Memory B cell (primary cell): ENCODE results near the gene IL17F.

ENCODE experiments used
- ATAC-seq: fragments of 150-1000 bp; cut with Tn5 transposase; 2 replicates; pipeline ENCODE4 v1.10.0; 2021; ENCODE audit warnings: low read depth, mild to moderate bottlenecking, moderate library complexity
- DNase-seq, 2 donors: peaks; one replicate each; pipeline ENCODE4 v3.0.0; 2022; ENCODE audit warnings: low spot score in 2 of 2
- H3K27ac Mint-ChIP-seq: one replicate; pipeline ENCODE4 v1.8.0; 2022; ENCODE audit warnings: mild to moderate bottlenecking, moderate library complexity, mixed read lengths
- H3K27me3 Mint-ChIP-seq: one replicate; pipeline ENCODE4 v1.8.0; 2022; ENCODE audit warnings: mixed read lengths
- H3K36me3 Mint-ChIP-seq: one replicate; pipeline ENCODE4 v1.8.0; 2022; ENCODE audit warnings: mild to moderate bottlenecking, mixed read lengths
- H3K4me1 Mint-ChIP-seq: one replicate; pipeline ENCODE4 v1.8.0; 2022; ENCODE audit warnings: mixed read lengths
- H3K4me3 Mint-ChIP-seq: one replicate; pipeline ENCODE4 v1.8.0; 2022; ENCODE audit warnings: mild to moderate bottlenecking, moderate library complexity, mixed read lengths
- H3K9me3 Mint-ChIP-seq: one replicate; pipeline ENCODE4 v1.8.0; 2022; ENCODE audit warnings: mixed read lengths

The IL17F gene

GRCh38 chr6:52261229-52261628, 16.9 kb upstream of the IL17F start:
- no peak overlapping the region for H3K4me3 Mint-ChIP-seq
- H3K27ac Mint-ChIP-seq, result no peak overlapping the region
- no peaks in the 10 kb centered on the region for H3K27me3 Mint-ChIP-seq
- H3K36me3 Mint-ChIP-seq, result peaks cover 8% of the 10 kb centered on the region
- DNase-seq (no peak), ATAC-seq (no peak)
- no peaks in the 10 kb centered on the region for H3K4me1 Mint-ChIP-seq
- no peaks in the 10 kb centered on the region for H3K9me3 Mint-ChIP-seq

- H3K27me3 Mint-ChIP-seq, result no peaks in the 10 kb centered on the region
- H3K4me3 Mint-ChIP-seq, result no peak overlapping the region
- no peaks in the 10 kb centered on the region for H3K9me3 Mint-ChIP-seq
- ATAC-seq (no peak), DNase-seq (no peak)
- H3K36me3 Mint-ChIP-seq, result peaks cover 8% of the 10 kb centered on the region
- H3K4me1 Mint-ChIP-seq, result no peaks in the 10 kb centered on the region
- no peak overlapping the region for H3K27ac Mint-ChIP-seq
Measured at GRCh38 chr6:52260634-52261033, 16.3 kb upstream of the IL17F start.

- DNase-seq (no peak), ATAC-seq (no peak)
- Mint-ChIP-seq H3K4me3 (no peak overlapping the region), H3K36me3 (no peaks in the 10 kb centered on the region), H3K9me3 (no peaks in the 10 kb centered on the region), H3K4me1 (peaks cover 2% of the 10 kb centered on the region), H3K27ac (no peak overlapping the region), H3K27me3 (peaks cover 12% of the 10 kb centered on the region)
Measured at GRCh38 chr6:52255434-52255833, 11.1 kb upstream of the IL17F start.

GRCh38 chr6:52254731-52255378, 10.6 kb upstream of the IL17F start:
- H3K36me3 Mint-ChIP-seq, result no peaks in the 10 kb centered on the region
- peaks cover 14% of the 10 kb centered on the region for H3K27me3 Mint-ChIP-seq
- H3K4me3 Mint-ChIP-seq, result no peak overlapping the region
- DNase-seq (no peak), ATAC-seq (no peak)
- H3K9me3 Mint-ChIP-seq, result no peaks in the 10 kb centered on the region
- peaks cover 2% of the 10 kb centered on the region for H3K4me1 Mint-ChIP-seq
- H3K27ac Mint-ChIP-seq, result no peak overlapping the region

- H3K9me3 Mint-ChIP-seq, result no peaks in the 10 kb centered on the region
- H3K27me3 Mint-ChIP-seq, result peaks cover 17% of the 10 kb centered on the region
Measured at GRCh38 chr6:52253494-52253893, 9.2 kb upstream of the IL17F start.

GRCh38 chr6:52251113-52251512, 6.8 kb upstream of the IL17F start:
- Mint-ChIP-seq H3K9me3 (no peaks in the 10 kb centered on the region), H3K27ac (no peak overlapping the region), H3K4me1 (peaks cover 2% of the 10 kb centered on the region), H3K27me3 (peaks cover 22% of the 10 kb centered on the region), H3K4me3 (no peak overlapping the region), H3K36me3 (no peaks in the 10 kb centered on the region)
- DNase-seq, result no peak
- ATAC-seq, result no peak

More at GRCh38 chr6:52253494-52253893, 9.2 kb upstream of the IL17F start:
- no peak overlapping the region for H3K4me3 Mint-ChIP-seq
- H3K36me3 Mint-ChIP-seq, result no peaks in the 10 kb centered on the region
- ATAC-seq (no peak), DNase-seq (no peak)
- no peak overlapping the region for H3K27ac Mint-ChIP-seq
- peaks cover 2% of the 10 kb centered on the region for H3K4me1 Mint-ChIP-seq

- ATAC-seq (no peak), DNase-seq (no peak)
- H3K9me3 Mint-ChIP-seq, result no peaks in the 10 kb centered on the region
- peaks cover 17% of the 10 kb centered on the region for H3K27me3 Mint-ChIP-seq
- H3K4me1 Mint-ChIP-seq, result peaks cover 2% of the 10 kb centered on the region
- no peaks in the 10 kb centered on the region for H3K36me3 Mint-ChIP-seq
- H3K27ac Mint-ChIP-seq, result no peak overlapping the region
- H3K4me3 Mint-ChIP-seq, result no peak overlapping the region
Measured at GRCh38 chr6:52249078-52249477, 4.8 kb upstream of the IL17F start.

GRCh38 chr6:52245425-52245824, 1.1 kb upstream of the IL17F start:
- Mint-ChIP-seq H3K4me1 (no peaks in the 10 kb centered on the region), H3K36me3 (no peaks in the 10 kb centered on the region), H3K27ac (no peak overlapping the region), H3K9me3 (no peaks in the 10 kb centered on the region), H3K4me3 (no peak overlapping the region), H3K27me3 (peaks cover 12% of the 10 kb centered on the region)
- no peak for ATAC-seq
- no peak for DNase-seq

GRCh38 chr6:52243282-52243893, 912 bp downstream of the IL17F start:
- Mint-ChIP-seq H3K36me3 (no peaks in the 10 kb centered on the region), H3K27ac (no peak overlapping the region), H3K27me3 (peaks cover 5% of the 10 kb centered on the region), H3K4me1 (no peaks in the 10 kb centered on the region), H3K4me3 (no peak overlapping the region), H3K9me3 (no peaks in the 10 kb centered on the region)
- DNase-seq (no peak), ATAC-seq (no peak)

- DNase-seq, result no peak
- Mint-ChIP-seq H3K36me3 (no peaks in the 10 kb centered on the region), H3K9me3 (no peaks in the 10 kb centered on the region), H3K4me1 (no peaks in the 10 kb centered on the region), H3K27me3 (peaks cover 4% of the 10 kb centered on the region), H3K4me3 (no peak overlapping the region), H3K27ac (no peak overlapping the region)
- ATAC-seq, result no peak
Measured at GRCh38 chr6:52241819-52242218, 2.5 kb downstream of the IL17F start.

GRCh38 chr6:52233975-52234823, 10.1 kb downstream of the IL17F start:
- no peaks in the 10 kb centered on the region for H3K9me3 Mint-ChIP-seq
- H3K27ac Mint-ChIP-seq, result no peak overlapping the region
- DNase-seq (no peak), ATAC-seq (no peak)
- H3K27me3 Mint-ChIP-seq, result peaks cover 7% of the 10 kb centered on the region
- no peaks in the 10 kb centered on the region for H3K4me1 Mint-ChIP-seq
- no peak overlapping the region for H3K4me3 Mint-ChIP-seq
- no peaks in the 10 kb centered on the region for H3K36me3 Mint-ChIP-seq

GRCh38 chr6:52233005-52233404, 11.3 kb downstream of the IL17F start:
- H3K27ac Mint-ChIP-seq, result no peak overlapping the region
- H3K36me3 Mint-ChIP-seq, result no peaks in the 10 kb centered on the region
- ATAC-seq (no peak), DNase-seq (no peak)
- peaks cover 7% of the 10 kb centered on the region for H3K27me3 Mint-ChIP-seq
- no peaks in the 10 kb centered on the region for H3K9me3 Mint-ChIP-seq
- H3K4me3 Mint-ChIP-seq, result no peak overlapping the region
- no peaks in the 10 kb centered on the region for H3K4me1 Mint-ChIP-seq

- Mint-ChIP-seq H3K9me3 (no peaks in the 10 kb centered on the region), H3K4me3 (no peak overlapping the region), H3K27me3 (peaks cover 3% of the 10 kb centered on the region), H3K27ac (no peak overlapping the region), H3K4me1 (no peaks in the 10 kb centered on the region), H3K36me3 (no peaks in the 10 kb centered on the region)
- DNase-seq (no peak), ATAC-seq (no peak)
Measured at GRCh38 chr6:52231406-52232127, 12.7 kb downstream of the IL17F start.

- Mint-ChIP-seq H3K9me3 (no peaks in the 10 kb centered on the region), H3K4me1 (no peaks in the 10 kb centered on the region), H3K27me3 (peaks cover 3% of the 10 kb centered on the region), H3K27ac (no peak overlapping the region), H3K36me3 (no peaks in the 10 kb centered on the region), H3K4me3 (no peak overlapping the region)
- no peak for ATAC-seq
- DNase-seq, result no peak
Measured at GRCh38 chr6:52230685-52231084, 13.6 kb downstream of the IL17F start.
